ENCODE results near the gene ID1. TPM values are rescaled to one million over a fixed set of nuclear protein-coding genes. Genes with fewer than 3 reads are reported as not detected.
A peak's percentile ranks its signal among the peaks of the same experiment; 100 is the strongest.

Gene ID1
- total RNA-seq, 1 experiment from 2014 or later, result 88.8 TPM

- TF ChIP-seq ZMAT4 (CRISPR knock-in tag; IDR thresholded peaks at IDR 0.05) (0 out of 2 replicates have a peak, but pooled peaks have one; percentile 61), USF2 (CRISPR knock-in tag; IDR thresholded peaks at IDR 0.05) (no peak), ATF3 (CRISPR knock-in tag; conservative IDR thresholded peaks at IDR 0.05) (no peak), E2F1 (CRISPR knock-in tag; IDR thresholded peaks at IDR 0.05) (no peak), ZNF396 (CRISPR knock-in tag; IDR thresholded peaks at IDR 0.05; ENCODE audit: borderline replicate concordance) (no peak), ZNF671 (CRISPR knock-in tag; IDR thresholded peaks at IDR 0.05) (no peak), EMX1 (CRISPR knock-in tag; IDR thresholded peaks at IDR 0.05) (no peak), USF1 (CRISPR knock-in tag; IDR thresholded peaks at IDR 0.05) (peak; percentile 36; the same call in 1 of the 2 replicates), ZNF512 (CRISPR knock-in tag; IDR thresholded peaks at IDR 0.05; ENCODE audit: borderline replicate concordance) (no peak), MYBL2 (CRISPR knock-in tag; IDR thresholded peaks at IDR 0.05) (no peak), ERG (CRISPR knock-in tag; IDR thresholded peaks at IDR 0.05) (no peak), AFF4 (CRISPR knock-in tag; IDR thresholded peaks at IDR 0.05; ENCODE audit: borderline replicate concordance) (peak; percentile 64; the same call in 1 of the 2 replicates), TCF7 (CRISPR knock-in tag; IDR thresholded peaks at IDR 0.05; ENCODE audit: low read depth) (0 out of 2 replicates have a peak, but pooled peaks have one; percentile 14), FOXJ3 (CRISPR knock-in tag; IDR thresholded peaks at IDR 0.05; ENCODE audit: borderline replicate concordance) (no peak), FOXP1 (CRISPR knock-in tag; IDR thresholded peaks at IDR 0.05; ENCODE audit: borderline replicate concordance) (no peak), NFE2L1 (CRISPR knock-in tag; IDR thresholded peaks at IDR 0.05) (no peak), ETV6 (CRISPR knock-in tag; IDR thresholded peaks at IDR 0.05) (0 out of 2 replicates have a peak, but pooled peaks have one; percentile 2), MXD4 (CRISPR knock-in tag; IDR thresholded peaks at IDR 0.05; ENCODE audit: borderline replicate concordance) (no peak), IRF1 (CRISPR knock-in tag; IDR thresholded peaks at IDR 0.05) (no peak), JUN (CRISPR knock-in tag; IDR thresholded peaks at IDR 0.05) (no peak; the same call in 1 of the 2 replicates), PRDM15 (CRISPR knock-in tag; IDR thresholded peaks at IDR 0.05) (no peak), ZNF423 (CRISPR knock-in tag; IDR thresholded peaks at IDR 0.05) (peak; percentile 41; the same call in 1 of the 2 replicates)
Observed at GRCh38 chr20:31605902-31606803, 1.1 kb downstream of the ID1 start (continued).

All from WTC11 (cell line).